IPS-15b (cell line): ENCODE data around the gene HSPB7.
"Not testable (repeated sequence)": the region's sequence is repeated elsewhere in the genome, so short reads cannot be mapped to it uniquely, and the experiment has no call there.

Experiments used
- H3K27me3 ChIP-seq: one replicate; pipeline ENCODE4 v1.6.1; 2013; ENCODE audit warnings: low read length; ENCODE audit not compliant: control insufficient read depth, insufficient read depth
- H3K36me3 ChIP-seq: one replicate; pipeline ENCODE4 v1.6.1; 2013; ENCODE audit warnings: low read length; ENCODE audit not compliant: control insufficient read depth, insufficient read depth
- H3K4me1 ChIP-seq: one replicate; pipeline ENCODE4 v1.6.1; 2013; ENCODE audit warnings: mild to moderate bottlenecking, low read length; ENCODE audit not compliant: control insufficient read depth, insufficient read depth
- H3K4me3 ChIP-seq: one replicate; pipeline ENCODE4 v1.5.1; 2013; ENCODE audit warnings: low read depth, low read length
- H3K9ac ChIP-seq: one replicate; pipeline ENCODE4 v1.6.1; 2013; ENCODE audit warnings: low read depth, mild to moderate bottlenecking, low read length
- H3K9me3 ChIP-seq: one replicate; pipeline ENCODE4 v1.6.1; 2013; ENCODE audit warnings: mild to moderate bottlenecking, low read length; ENCODE audit not compliant: control insufficient read depth, insufficient read depth

HSPB7 gene

DNA sequence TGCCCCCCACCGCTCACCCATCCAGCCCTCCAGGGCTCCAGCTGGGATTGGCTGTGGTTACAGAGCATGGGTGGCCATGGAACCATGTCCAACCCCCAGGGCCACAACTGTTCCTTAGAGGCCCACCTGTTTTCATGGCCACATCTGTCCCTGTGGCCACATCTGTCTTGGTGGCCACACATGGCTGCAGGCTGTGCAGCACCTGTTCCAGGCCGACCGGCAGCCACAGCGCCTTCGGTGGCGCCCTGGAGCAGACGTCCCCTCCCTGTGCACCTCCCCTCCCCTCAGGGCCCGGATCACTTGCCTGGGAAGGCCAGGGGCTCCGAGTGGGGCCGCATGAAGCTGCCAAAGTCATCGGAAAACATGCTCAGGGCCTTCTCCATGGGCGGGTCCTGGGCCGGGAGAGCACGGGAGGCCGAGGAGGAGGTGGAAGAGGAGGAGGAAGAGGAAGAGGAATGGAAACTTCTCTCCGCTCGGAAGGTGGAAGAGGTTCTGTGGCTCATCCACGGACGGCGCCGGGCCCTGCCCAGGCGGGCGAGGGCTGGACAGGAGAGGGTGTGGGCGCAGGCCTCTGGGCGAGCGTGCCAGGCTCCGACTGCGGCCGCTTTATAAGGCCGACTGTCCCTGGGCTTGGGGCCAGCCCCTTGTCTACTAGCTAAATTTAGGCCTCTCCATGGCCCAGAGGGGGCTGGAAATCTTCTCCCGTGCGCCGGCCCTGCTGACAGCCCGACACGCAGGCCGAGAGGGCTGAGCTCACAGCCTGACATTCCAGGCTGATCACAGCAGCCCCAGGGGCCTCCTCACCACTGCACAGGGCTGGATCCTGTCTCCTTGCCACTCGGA is at the start of gene HSPB7:
Gene HSPB7 (minus strand): TSS at position 583 of the 843 bp plus-strand sequence. CDS start 80 bp downstream, at position 503.
- H3K4me3 ChIP-seq, result no peak within 1 kb of the TSS
- no peaks in the 10 kb centered on the region for H3K36me3 ChIP-seq
- H3K4me1 ChIP-seq, result peaks cover 5% of the 10 kb centered on the region
- H3K9ac ChIP-seq, result no peak within 1 kb of the TSS
- no peaks in the 10 kb centered on the region for H3K9me3 ChIP-seq
- H3K27me3 ChIP-seq, result peaks cover 8% of the 10 kb centered on the region

DNA sequence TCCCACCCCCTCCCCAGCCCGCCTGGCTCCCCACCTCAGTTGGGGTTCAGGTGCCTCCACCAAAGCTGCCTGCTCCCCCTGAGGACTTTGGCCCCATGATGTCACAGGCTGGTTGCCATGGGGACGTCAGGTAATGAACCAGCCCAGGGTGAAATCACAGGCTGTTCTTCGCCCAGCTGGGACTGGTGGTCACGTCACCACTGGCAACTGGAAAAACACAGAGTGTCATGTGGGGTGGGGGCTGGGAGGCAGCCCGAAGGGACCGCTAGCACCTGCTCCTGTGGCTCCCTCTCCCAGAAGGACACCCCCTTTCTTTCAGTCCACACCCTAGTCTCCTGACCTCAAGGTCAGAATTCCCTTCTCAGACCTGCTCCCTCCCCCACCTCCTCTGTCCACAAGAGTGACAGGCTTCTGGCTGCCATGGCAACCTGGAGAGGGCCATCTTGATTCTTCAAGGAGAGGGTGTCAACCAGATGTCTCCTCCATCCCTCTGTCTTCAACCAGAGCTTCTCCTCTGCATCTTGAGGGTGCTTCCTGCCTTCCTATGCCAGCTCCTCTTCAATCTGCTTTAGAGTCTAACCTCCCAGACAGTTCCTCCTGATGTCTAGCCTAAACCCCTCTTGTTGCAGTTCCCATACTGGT is 49.4 kb upstream of the HSPB7 start:
- peaks cover 12% of the 10 kb centered on the region for H3K27me3 ChIP-seq
- H3K9ac ChIP-seq, result no peak overlapping the region
- no peak overlapping the region for H3K4me3 ChIP-seq
- peaks cover 3% of the 10 kb centered on the region for H3K4me1 ChIP-seq
- no peaks in the 10 kb centered on the region for H3K36me3 ChIP-seq
- H3K9me3 ChIP-seq, result no peaks in the 10 kb centered on the region

DNA sequence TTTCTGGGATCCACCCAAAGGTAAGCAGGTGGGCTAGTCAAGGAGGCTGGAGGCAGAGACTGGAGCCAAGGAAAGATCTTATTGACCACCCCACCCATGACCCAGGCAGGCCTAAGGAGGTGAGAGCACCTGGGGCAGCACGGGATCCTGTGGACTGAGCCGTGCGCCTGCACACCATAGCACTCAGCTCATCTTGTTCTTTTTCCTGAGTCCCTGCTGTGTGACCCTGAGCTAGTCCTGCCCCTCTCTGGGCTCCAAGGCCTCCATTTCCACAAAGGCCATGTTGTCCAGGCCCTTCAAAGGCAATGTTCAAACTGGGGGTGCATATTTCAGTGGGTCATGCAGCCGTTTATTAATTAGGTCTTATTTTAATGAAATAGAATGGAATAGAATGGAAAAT is 48.4 kb upstream of the HSPB7 start:
- Histone ChIP-seq H3K9me3 (no peaks in the 10 kb centered on the region), H3K9ac (no peak overlapping the region), H3K27me3 (peaks cover 4% of the 10 kb centered on the region), H3K4me3 (no peak overlapping the region), H3K36me3 (no peaks in the 10 kb centered on the region), H3K4me1 (peaks cover 3% of the 10 kb centered on the region)

DNA sequence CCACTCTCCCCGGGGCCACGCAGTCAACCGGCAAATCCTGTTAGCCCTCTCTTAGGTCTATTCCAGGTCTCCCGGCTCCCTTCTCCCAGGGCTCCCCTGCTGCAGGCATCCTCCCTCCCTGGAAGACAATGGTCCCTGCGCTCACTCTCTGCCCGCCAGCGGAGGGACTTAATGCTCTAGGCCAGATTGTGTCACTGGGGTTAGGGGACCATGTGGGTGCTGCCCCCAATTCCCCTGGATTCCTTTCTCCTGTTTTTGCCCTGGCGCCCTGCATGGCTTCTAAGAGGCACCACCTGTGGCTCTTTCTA is 47.4 kb upstream of the HSPB7 start:
- H3K4me1 ChIP-seq, result peaks cover 3% of the 10 kb centered on the region

DNA sequence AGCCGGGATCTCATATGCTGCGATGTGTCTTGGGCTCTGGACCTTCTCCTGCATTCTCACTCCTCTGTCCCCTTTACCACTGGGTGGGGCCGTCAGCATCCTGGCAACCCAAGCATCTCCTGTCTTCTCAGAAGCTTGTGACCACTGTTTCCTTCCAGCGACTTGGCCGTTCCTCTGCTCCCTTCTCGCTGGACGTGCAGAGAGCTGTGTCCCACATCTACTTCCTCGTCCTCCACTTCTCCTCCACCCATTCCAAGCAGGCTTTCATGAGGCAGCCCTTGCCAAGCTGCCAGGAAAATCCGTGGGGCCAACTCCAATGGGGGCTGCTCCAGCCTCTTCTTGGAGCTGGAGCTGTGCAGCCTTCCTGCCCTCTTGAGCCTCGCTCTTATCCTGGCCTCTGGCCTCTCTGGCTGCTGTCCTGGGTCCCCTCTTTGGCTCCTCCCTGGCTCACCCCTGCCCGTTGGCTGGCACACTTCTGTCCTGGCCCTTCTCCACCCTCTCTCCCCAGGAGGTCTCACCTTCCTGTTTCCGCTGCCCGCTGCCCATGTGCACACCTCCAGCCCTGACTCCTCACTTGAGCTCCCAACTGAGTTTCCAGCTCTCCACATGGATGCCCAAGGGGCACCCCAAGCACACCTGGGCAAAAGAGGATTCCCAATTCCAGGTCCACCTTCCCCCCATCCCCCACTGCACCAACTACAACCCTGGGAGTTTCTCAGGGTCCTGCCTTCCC is 46.9 kb upstream of the HSPB7 start:
- Histone ChIP-seq H3K9ac (no peak overlapping the region), H3K4me3 (no peak overlapping the region), H3K36me3 (no peaks in the 10 kb centered on the region), H3K27me3 (no peaks in the 10 kb centered on the region), H3K4me1 (peaks cover 3% of the 10 kb centered on the region), H3K9me3 (no peaks in the 10 kb centered on the region)

More for the DNA sequence above, 47.4 kb upstream of the HSPB7 start:
- Histone ChIP-seq H3K9ac (no peak overlapping the region), H3K9me3 (no peaks in the 10 kb centered on the region), H3K27me3 (no peaks in the 10 kb centered on the region), H3K36me3 (no peaks in the 10 kb centered on the region), H3K4me3 (no peak overlapping the region)

DNA sequence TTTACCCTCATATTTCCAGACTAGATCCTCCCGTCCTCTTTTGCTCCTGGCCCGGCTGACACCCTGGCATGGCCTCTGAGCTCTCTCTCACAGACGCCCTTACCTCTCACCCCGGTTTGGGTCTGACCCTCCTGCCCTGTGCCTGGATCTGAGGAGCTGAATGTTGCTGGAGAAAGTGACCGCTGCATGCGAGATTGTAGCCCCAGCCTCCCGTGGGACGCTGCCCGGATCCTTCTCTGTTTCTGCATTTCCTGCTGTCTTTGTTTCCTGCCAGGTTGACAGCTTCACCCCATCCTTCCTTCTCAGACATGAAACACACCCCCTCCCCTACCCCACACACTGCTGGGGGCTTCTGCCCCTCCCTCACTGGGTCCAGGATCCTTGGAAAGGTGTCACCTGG is 46.1 kb upstream of the HSPB7 start:
- Histone ChIP-seq H3K27me3 (no peaks in the 10 kb centered on the region), H3K9me3 (no peaks in the 10 kb centered on the region), H3K36me3 (no peaks in the 10 kb centered on the region), H3K4me1 (peaks cover 3% of the 10 kb centered on the region), H3K9ac (no peak overlapping the region), H3K4me3 (no peak overlapping the region)

DNA sequence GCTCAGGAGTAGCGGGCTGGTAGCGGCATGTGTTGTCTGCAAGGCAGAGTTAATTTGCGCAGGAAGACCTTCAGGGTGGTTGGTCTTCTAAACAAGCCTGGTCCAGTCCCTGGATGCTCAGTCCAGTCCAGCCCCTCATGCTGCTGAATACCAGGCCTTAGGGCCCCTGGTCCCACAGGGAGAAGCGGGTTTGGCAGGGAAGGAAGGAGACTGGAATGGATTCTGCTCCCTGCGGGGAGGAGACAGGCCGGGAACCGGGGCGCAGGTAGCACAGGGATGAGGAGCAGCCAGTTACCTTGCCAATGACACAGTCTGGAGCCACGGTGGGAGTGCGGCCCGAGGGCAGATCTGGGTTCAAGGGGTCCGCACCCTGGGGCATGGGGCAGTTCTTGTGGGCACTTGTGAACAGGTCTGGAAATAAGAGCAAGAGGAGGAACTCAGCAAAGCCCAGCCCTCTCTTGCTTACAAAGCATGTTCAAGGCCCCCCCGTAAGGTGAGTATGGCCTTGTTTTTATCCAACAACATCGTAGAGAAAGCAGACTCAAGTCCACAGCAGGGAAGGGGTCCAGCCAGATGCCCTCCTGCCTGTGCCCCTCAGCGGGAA is 45.5 kb upstream of the HSPB7 start:
- Histone ChIP-seq H3K36me3 (no peaks in the 10 kb centered on the region), H3K4me1 (peaks cover 3% of the 10 kb centered on the region), H3K4me3 (no peak overlapping the region), H3K9me3 (no peaks in the 10 kb centered on the region), H3K27me3 (no peaks in the 10 kb centered on the region), H3K9ac (no peak overlapping the region)

DNA sequence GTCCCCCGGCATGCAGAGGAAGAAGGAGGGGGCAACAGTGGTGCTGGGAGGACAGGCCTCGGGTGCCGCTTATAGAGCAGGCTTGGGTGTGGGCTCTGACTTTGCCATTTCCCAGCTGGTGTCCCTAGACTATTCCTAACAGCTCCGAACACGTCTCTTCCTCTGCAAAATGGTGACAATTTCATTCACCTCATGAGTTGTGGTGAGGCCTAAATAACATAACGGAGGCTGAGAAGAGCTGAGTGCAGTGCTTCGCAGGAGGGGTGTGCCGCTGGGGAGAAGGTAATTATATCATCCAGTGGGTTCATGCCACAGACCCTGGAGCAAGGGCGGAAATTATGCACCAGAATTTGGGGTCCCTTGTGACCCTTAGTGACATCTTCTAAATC is 44.8 kb upstream of the HSPB7 start:
- H3K9me3 ChIP-seq, H3K36me3 ChIP-seq, H3K4me3 ChIP-seq, H3K9ac ChIP-seq, H3K4me1 ChIP-seq, H3K27me3 ChIP-seq: not testable (repeated sequence)

DNA sequence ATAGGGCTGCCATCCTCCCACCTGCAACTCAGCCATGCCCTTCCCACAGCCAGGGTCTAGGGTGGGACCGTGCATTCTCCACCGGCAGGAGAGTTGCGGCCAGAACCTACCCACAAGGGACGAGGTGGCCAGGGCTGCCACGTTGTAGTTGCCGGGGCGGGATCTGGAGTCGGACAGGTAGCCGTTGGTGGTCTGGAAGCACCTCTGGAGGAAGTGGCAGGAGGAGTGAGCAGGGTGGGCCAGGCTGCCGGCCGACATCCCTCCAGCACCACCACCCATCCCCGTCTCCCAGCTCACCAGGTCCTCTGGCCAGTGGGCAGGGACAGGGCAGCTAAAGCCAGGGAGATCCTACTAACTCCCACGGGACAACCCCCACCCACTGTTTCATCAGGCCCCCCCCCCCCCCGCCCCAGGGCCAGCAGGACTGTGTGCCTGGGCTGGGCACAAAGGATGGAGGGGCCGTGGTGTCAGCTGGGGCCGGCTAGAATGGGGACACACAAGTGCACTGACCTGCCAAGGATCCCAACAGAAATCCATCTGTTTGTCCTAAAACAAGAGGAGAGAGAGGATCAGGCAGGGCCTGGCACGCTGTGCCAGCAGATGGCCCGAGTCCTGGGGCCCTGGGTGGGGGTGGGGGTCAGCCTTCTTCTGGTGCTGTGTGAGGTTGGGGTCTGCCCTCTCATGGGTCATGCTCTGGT is 44.3 kb upstream of the HSPB7 start:
- not testable (repeated sequence) for H3K36me3 ChIP-seq, H3K9me3 ChIP-seq, H3K9ac ChIP-seq, H3K4me1 ChIP-seq, H3K27me3 ChIP-seq, H3K4me3 ChIP-seq

DNA sequence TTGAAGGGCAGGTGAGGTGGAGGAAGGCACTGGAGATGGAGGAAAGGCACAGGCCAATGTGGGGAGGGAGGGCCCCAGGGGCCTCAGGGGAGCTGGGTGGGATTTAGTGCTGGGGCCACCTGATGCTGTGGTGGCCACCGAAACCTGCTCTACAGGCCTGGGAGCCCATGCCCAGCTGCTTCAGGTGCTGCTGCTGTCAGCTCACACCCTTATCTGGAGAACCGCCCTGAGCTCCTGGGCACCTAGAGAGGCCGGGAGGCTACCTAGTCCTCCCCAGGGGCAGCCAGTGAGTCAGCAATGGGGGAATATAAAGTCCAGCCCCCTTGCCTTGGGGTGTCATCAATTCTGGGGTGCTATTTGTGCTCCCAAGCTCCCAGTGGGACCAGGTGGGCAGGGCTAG is 43.4 kb upstream of the HSPB7 start:
- Histone ChIP-seq H3K36me3 (no peaks in the 10 kb centered on the region), H3K4me3 (no peak overlapping the region), H3K9me3 (no peaks in the 10 kb centered on the region), H3K4me1 (peaks cover 3% of the 10 kb centered on the region), H3K27me3 (no peaks in the 10 kb centered on the region), H3K9ac (no peak overlapping the region)

DNA sequence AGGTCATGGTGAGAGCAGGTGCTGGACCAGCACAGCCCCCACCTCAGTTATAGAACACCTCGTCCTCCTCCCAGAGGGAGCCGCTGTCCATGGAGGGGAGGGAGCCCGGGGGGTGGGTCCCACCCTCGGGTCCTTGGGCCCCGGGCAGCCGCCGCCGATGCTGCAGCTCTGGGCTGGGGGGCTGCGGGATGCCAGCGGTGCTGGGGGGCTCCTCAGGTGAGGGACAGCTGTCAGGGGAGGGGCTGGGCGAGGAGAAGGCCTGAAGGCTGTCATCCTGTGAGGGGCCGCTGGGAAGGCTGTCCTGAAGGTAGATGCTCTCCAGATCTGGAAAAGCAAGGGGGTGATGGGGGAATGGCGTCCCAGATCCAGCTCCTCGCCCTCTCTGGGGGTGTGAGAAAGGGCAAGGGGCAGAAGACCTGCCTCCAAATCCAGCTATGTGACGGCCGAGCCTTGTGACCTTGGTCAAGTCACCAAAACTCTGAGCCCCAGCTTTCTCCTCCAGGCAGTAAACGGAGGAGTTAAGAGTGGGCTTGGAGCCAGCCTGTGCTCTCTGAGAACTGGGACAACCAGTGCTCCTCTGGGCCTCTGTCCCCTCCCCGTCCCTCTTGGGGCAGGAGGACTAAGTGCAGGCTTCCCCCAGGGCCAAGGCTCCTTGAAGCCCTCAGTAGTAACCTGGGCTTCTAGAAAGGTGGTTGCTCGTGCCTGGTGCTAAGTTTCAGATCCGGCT is 40.7 kb upstream of the HSPB7 start:
- H3K4me3 ChIP-seq, H3K4me1 ChIP-seq, H3K9me3 ChIP-seq, H3K27me3 ChIP-seq, H3K9ac ChIP-seq, H3K36me3 ChIP-seq: not testable (repeated sequence)
